Measurements from ENCODE around the gene SCG2.

Gene SCG2

GRCh38 chr2:223570784-223571183 lies 31.4 kb downstream of the SCG2 start:
- no peak for DNase-seq

DNA sequence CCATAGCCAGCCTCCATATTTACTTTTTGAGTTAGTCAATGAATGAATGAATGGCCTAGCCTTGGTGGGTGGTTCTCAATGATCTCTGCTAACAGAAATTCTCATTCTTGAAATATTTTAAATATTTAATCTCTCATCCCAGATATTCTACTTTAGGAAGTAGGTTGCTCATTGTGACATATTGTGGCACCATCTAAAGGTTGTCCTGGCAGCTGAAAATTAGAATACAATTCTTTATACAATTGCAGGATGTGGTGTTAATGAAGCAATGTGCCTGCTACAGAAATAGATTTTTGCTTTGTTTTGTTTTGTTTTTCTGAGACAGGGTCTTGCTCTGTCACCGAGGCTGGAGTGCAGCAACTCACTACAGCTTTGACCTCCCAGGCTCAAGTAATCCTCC lies 35.8 kb downstream of the SCG2 start:
- no peak for DNase-seq

- no peak for DNase-seq
Observed at GRCh38 chr2:223563462-223563861, 38.7 kb downstream of the SCG2 start.

GRCh38 chr2:223562078-223562477 lies 40.1 kb downstream of the SCG2 start:
- DNase-seq, result no peak

- no peak for DNase-seq
Observed at GRCh38 chr2:223560749-223561435, 41.3 kb downstream of the SCG2 start.

- DNase-seq, result no peak
Observed at GRCh38 chr2:223558970-223559369, 43.2 kb downstream of the SCG2 start.

- DNase-seq, result no peak
Observed at GRCh38 chr2:223554923-223555322, 47.2 kb downstream of the SCG2 start.

DNA sequence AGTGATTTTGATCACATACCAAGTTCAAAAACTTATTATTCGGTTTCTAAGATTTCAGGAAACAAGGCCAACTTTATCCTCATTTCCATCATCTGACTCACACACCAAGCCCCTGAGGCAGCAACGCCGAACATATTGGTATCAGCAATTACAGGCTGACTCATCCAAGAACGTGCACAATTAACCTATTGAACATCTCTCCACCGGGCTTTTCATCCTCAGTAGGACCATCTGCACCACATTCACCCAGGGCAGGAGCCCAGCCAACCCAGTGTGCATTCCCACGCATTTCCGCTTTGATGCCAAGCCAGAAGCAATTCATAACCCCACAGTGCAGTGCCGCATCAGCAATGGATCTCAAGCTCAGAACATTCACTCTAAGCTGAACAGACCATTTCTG lies 52.9 kb downstream of the SCG2 start:
- DNase-seq, result no peak

- no peak for DNase-seq
Observed at GRCh38 chr2:223548194-223548593, 54.0 kb downstream of the SCG2 start.

Measured in left hindlimb (tissue), 1 donor.